ENCODE measurements around the gene TBC1D4.

The TBC1D4 gene

DNA sequence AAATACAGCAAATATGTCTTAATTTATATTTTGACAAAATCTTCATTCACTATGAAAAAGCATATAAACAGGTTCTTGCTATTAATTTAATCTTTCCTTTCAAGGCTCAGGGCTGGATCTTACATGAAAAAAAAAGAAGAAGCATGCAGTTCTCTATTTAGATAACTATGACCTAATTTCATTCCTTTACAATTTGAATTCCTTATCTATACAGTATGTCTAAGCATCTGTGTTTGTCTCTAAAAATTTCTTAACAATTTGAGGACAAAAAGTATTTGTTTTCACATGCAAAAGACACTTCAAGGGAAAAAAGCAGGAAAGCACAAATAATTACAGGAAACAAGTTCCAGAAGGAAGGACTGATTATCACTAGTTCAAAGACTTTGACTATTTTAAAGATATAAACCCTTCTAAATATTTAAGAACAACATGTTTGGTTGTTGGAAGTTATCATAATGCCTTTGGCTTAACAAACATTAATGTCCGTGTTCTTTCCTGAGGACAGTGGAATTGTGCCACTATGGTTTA, 157.5 kb downstream of the TBC1D4 start:
- Mint-ChIP-seq H3K4me1 (peaks cover 6% of the 10 kb centered on the region), H3K27me3 (ENCODE audit: low read depth) (no peaks in the 10 kb centered on the region), H3K36me3 (ENCODE audit: low read depth) (peaks cover 21% of the 10 kb centered on the region), H3K4me3 (no peak overlapping the region), H3K9me3 (no peaks in the 10 kb centered on the region), H3K27ac (no peak overlapping the region)
- TF ChIP-seq, protein P1, sequence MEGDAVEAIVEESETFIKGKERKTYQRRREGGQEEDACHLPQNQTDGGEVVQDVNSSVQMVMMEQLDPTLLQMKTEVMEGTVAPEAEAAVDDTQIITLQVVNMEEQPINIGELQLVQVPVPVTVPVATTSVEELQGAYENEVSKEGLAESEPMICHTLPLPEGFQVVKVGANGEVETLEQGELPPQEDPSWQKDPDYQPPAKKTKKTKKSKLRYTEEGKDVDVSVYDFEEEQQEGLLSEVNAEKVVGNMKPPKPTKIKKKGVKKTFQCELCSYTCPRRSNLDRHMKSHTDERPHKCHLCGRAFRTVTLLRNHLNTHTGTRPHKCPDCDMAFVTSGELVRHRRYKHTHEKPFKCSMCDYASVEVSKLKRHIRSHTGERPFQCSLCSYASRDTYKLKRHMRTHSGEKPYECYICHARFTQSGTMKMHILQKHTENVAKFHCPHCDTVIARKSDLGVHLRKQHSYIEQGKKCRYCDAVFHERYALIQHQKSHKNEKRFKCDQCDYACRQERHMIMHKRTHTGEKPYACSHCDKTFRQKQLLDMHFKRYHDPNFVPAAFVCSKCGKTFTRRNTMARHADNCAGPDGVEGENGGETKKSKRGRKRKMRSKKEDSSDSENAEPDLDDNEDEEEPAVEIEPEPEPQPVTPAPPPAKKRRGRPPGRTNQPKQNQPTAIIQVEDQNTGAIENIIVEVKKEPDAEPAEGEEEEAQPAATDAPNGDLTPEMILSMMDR (IDR thresholded peaks at IDR 0.05; ENCODE audit: unreplicated experiment in 3 of 3), result no peak

DNA sequence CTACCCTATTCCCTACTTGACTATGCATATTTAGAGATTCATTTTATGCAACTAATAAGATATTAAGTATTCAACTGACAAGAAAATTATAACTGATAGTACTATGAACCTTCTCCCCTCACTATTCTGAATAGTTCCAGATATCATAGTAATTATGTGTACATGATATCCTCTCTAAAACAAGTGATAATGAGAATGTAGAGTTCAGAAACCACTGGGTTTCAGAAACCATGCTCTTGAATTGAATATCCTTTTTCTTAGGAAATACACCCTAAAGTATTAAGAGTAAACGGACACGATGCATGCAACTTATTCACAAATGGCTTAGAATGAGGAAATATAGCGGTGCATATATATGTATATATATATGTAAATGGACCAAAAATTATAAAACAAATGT, 160.9 kb downstream of the TBC1D4 start:
- TF ChIP-seq, protein P1 (IDR thresholded peaks at IDR 0.05; ENCODE audit: unreplicated experiment in 3 of 3), result no peak
- no peaks in the 10 kb centered on the region for H3K27me3 Mint-ChIP-seq (ENCODE audit: low read depth)
- peaks cover 9% of the 10 kb centered on the region for H3K36me3 Mint-ChIP-seq (ENCODE audit: low read depth)
- H3K4me3 Mint-ChIP-seq, result no peak overlapping the region
- H3K27ac Mint-ChIP-seq, result no peak overlapping the region
- H3K9me3 Mint-ChIP-seq, result no peaks in the 10 kb centered on the region
- H3K4me1 Mint-ChIP-seq, result no peaks in the 10 kb centered on the region

DNA sequence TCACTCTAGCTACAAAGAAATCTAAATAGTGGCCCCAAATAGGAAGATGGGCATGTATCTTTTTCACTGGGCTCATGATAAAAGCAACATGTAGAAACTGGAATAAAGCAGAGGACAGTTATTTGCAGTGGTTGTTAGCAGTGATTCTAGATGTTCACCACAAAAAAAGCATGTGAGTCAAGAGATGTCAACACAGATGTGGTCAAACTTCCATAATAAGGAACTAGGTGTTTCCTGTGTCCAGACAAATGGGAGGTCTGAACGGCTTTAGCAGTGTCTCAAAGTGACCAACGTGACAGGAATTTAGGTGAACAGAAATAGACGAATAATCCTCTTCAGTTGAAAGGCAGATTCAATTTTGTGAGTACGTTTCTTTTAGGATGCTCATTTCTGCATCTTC, 162.7 kb downstream of the TBC1D4 start:
- Mint-ChIP-seq H3K27me3 (ENCODE audit: low read depth) (no peaks in the 10 kb centered on the region), H3K4me1 (no peaks in the 10 kb centered on the region), H3K36me3 (ENCODE audit: low read depth) (peaks cover 7% of the 10 kb centered on the region), H3K27ac (no peak overlapping the region), H3K9me3 (no peaks in the 10 kb centered on the region), H3K4me3 (no peak overlapping the region)
- TF ChIP-seq, protein P1 (IDR thresholded peaks at IDR 0.05; ENCODE audit: unreplicated experiment in 3 of 3), result no peak

DNA sequence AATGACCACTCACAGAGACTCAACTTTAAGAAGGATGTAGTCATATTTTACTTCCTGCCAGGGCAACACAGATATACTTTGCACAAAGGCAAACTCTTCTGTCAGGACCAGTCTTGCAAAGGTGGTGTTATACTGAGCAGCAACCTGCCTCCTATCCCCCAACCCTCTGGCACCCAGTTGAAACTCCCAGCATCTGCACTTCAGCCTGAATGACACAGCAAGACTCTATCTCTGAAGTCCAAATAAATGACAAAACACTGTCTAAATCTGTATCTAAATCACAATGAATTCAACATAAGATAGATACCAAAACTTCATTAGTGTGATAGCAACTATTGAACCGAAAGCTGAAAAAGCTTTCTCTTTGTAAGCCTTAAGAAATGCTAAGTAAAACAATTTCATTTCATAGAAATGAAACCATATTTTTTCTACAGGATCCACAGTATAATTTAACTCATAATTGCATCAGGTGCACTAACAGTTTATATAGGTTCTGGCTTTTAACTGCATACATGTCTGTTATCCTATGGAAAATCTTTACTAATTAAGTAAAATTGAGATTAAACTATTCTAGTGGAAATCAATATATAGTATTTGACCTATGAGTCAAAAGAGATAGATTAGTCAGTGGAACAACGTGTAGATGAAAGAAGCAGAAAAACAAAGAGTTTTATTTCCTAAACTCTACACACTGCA, 163.7 kb downstream of the TBC1D4 start:
- no peak overlapping the region for H3K27ac Mint-ChIP-seq
- H3K9me3 Mint-ChIP-seq, result no peaks in the 10 kb centered on the region
- H3K36me3 Mint-ChIP-seq (ENCODE audit: low read depth), result peaks cover 4% of the 10 kb centered on the region
- no peak overlapping the region for H3K4me3 Mint-ChIP-seq
- no peaks in the 10 kb centered on the region for H3K27me3 Mint-ChIP-seq (ENCODE audit: low read depth)
- no peaks in the 10 kb centered on the region for H3K4me1 Mint-ChIP-seq
- TF ChIP-seq, protein P1 (IDR thresholded peaks at IDR 0.05; ENCODE audit: unreplicated experiment in 3 of 3), result no peak

DNA sequence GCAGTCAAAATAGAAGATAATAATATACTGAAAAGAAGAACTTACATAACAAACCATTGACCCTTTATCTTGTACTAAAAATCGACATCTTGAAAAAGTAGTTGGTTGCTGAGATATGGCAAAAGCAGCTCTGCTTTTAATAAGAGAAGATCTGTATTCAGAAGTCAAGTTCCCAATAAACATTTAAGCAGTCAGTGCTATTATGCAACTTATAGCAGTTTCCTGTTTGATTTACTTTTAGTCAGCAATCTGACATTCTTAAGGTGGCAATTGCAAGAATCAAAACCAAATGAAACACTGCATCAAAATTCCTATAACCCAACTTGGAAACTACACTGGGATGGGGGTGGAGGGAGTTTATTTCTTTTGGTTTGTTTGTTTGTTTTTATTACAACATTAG, 165.5 kb downstream of the TBC1D4 start:
- H3K27ac Mint-ChIP-seq, result no peak overlapping the region
- H3K36me3 Mint-ChIP-seq (ENCODE audit: low read depth), result peaks cover 6% of the 10 kb centered on the region
- no peaks in the 10 kb centered on the region for H3K9me3 Mint-ChIP-seq
- H3K27me3 Mint-ChIP-seq (ENCODE audit: low read depth), result no peaks in the 10 kb centered on the region
- TF ChIP-seq, protein P1 (IDR thresholded peaks at IDR 0.05; ENCODE audit: unreplicated experiment in 3 of 3), result no peak
- H3K4me3 Mint-ChIP-seq, result no peak overlapping the region
- H3K4me1 Mint-ChIP-seq, result no peaks in the 10 kb centered on the region

Measured in nephron (organoid).